WERI-Rb-1 (cell line): ENCODE data around the gene CDC42EP4.

ENCODE experiments used
- DNase-seq: peaks from one replicate; pipeline ENCODE4 v3.0.0-alpha.2; 2020
- H3K27ac ChIP-seq: fragments of 250-450 bp; sonication (Bioruptor Pico); 2 replicates; pipeline ENCODE4 v1.5.1; 2020; ENCODE audit warnings: mild to moderate bottlenecking, moderate library complexity
- H3K27me3 ChIP-seq: fragments of 250-450 bp; sonication (Bioruptor Pico); 2 replicates; pipeline ENCODE4 v1.5.1; 2021; ENCODE audit warnings: mild to moderate bottlenecking, low read depth, moderate library complexity; ENCODE audit not compliant: insufficient read depth, severe bottlenecking
- H3K36me3 ChIP-seq: fragments of 250-450 bp; sonication (Bioruptor Pico); 2 replicates; pipeline ENCODE4 v1.5.1; 2020; ENCODE audit warnings: mild to moderate bottlenecking, moderate library complexity
- H3K4me3 ChIP-seq: 2 replicates; pipeline ENCODE4 v1.5.1; 2011; ENCODE audit warnings: low read depth, mild to moderate bottlenecking, control low read depth, low read length
- H3K9me3 ChIP-seq: fragments of 250-450 bp; sonication (Bioruptor Pico); 2 replicates; pipeline ENCODE4 v1.5.1; 2021; ENCODE audit warnings: mild to moderate bottlenecking, moderate library complexity; ENCODE audit not compliant: severe bottlenecking
- TF ChIP-seq, protein P1 (sequence below): IDR thresholded peaks from 2 replicates; pipeline ENCODE4 v1.5.1; 2011; ENCODE audit warnings: low read depth, mild to moderate bottlenecking, control low read depth, inconsistent platforms, low read length

The CDC42EP4 gene

DNA sequence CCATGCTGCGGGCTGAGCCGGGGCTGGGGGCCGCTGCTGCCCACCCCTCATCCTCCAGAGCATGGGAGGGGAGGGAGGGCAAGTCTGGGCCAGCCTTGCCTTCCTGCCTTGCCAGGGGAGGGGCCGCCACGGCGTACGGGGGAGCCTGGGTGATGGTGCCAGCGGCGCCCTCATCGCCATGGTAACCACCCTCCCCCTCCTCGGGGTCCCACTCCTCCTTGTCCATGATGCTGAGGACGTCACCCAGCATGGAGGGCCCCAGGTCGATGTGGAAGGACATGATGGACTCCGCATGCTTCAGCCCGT lies 26.2 kb downstream of the CDC42EP4 start:
- Histone ChIP-seq H3K4me3 (no peak overlapping the region), H3K36me3 (peaks cover 22% of the 10 kb centered on the region), H3K9me3 (no peaks in the 10 kb centered on the region), H3K27me3 (no peaks in the 10 kb centered on the region), H3K27ac (no peak overlapping the region)
- TF ChIP-seq, protein P1, sequence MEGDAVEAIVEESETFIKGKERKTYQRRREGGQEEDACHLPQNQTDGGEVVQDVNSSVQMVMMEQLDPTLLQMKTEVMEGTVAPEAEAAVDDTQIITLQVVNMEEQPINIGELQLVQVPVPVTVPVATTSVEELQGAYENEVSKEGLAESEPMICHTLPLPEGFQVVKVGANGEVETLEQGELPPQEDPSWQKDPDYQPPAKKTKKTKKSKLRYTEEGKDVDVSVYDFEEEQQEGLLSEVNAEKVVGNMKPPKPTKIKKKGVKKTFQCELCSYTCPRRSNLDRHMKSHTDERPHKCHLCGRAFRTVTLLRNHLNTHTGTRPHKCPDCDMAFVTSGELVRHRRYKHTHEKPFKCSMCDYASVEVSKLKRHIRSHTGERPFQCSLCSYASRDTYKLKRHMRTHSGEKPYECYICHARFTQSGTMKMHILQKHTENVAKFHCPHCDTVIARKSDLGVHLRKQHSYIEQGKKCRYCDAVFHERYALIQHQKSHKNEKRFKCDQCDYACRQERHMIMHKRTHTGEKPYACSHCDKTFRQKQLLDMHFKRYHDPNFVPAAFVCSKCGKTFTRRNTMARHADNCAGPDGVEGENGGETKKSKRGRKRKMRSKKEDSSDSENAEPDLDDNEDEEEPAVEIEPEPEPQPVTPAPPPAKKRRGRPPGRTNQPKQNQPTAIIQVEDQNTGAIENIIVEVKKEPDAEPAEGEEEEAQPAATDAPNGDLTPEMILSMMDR: no peak
- DNase-seq: no peak

GRCh38 chr17:73284906-73285602 lies 26.7 kb downstream of the CDC42EP4 start:
- H3K27ac ChIP-seq: peak overlapping the region; percentile 58
- H3K27me3 ChIP-seq: no peaks in the 10 kb centered on the region
- H3K36me3 ChIP-seq: peaks cover 22% of the 10 kb centered on the region
- H3K4me3 ChIP-seq: no peak overlapping the region
- TF ChIP-seq, protein P1: no peak
- no peaks in the 10 kb centered on the region for H3K9me3 ChIP-seq
- DNase-seq: no peak

GRCh38 chr17:73284354-73284753 lies 27.4 kb downstream of the CDC42EP4 start:
- H3K36me3 ChIP-seq: peaks cover 22% of the 10 kb centered on the region
- H3K27ac ChIP-seq: peak overlapping the region; percentile 58
- no peak overlapping the region for H3K4me3 ChIP-seq
- H3K9me3 ChIP-seq: no peaks in the 10 kb centered on the region
- DNase-seq: peak; percentile 72
- no peaks in the 10 kb centered on the region for H3K27me3 ChIP-seq
- TF ChIP-seq, protein P1: no peak

- Histone ChIP-seq H3K4me3 (no peak overlapping the region), H3K27me3 (no peaks in the 10 kb centered on the region), H3K9me3 (no peaks in the 10 kb centered on the region), H3K36me3 (peaks cover 22% of the 10 kb centered on the region), H3K27ac (peak overlapping the region; percentile 40)
- TF ChIP-seq, protein P1: no peak
- peak; percentile 76 for DNase-seq
Observed at GRCh38 chr17:73283841-73284282, 27.9 kb downstream of the CDC42EP4 start.

DNA sequence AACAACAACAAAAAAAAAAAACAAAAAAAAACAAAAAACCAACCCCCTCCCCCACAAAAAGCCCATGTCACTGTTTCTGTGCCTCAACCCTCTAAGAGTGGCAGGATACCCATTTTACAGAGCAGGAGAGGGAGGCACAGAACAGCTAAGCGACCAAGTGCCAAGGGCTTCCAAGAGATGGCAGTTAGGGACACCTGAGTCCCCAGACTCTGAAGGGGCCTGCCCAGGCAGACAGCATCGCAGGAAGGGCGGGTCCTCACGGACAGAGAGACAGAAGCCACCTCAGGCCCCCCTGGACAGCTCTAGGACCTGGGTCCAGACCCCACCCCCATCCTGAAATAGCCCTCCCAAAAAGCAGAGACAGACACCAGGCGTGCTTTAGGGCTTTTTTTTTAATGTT lies 28.6 kb downstream of the CDC42EP4 start:
- H3K36me3 ChIP-seq: peaks cover 22% of the 10 kb centered on the region
- no peaks in the 10 kb centered on the region for H3K9me3 ChIP-seq
- DNase-seq: no peak
- H3K27ac ChIP-seq: no peak overlapping the region
- H3K4me3 ChIP-seq: no peak overlapping the region
- H3K27me3 ChIP-seq: no peaks in the 10 kb centered on the region
- TF ChIP-seq, protein P1: no peak

GRCh38 chr17:73282629-73283028 lies 29.2 kb downstream of the CDC42EP4 start:
- H3K4me3 ChIP-seq: no peak overlapping the region
- TF ChIP-seq, protein P1: no peak
- no peaks in the 10 kb centered on the region for H3K9me3 ChIP-seq
- no peak overlapping the region for H3K27ac ChIP-seq
- peak; percentile 60 for DNase-seq
- no peaks in the 10 kb centered on the region for H3K27me3 ChIP-seq
- H3K36me3 ChIP-seq: peaks cover 22% of the 10 kb centered on the region
